Measurements from ENCODE around the gene OR5D18. TPM values are rescaled to one million over a fixed set of nuclear protein-coding genes. Genes with fewer than 3 reads are reported as not detected.
"Not testable (repeated sequence)": the region's sequence is repeated elsewhere in the genome, so short reads cannot be mapped to it uniquely, and the experiment has no call there.

OR5D18 gene
- total RNA-seq, 1 donor from 2014 or later = not detected

GRCh38 chr11:55854704-55855103, 35.3 kb downstream of the OR5D18 start:
- Mint-ChIP-seq H3K9me3 (peaks cover 7% of the 10 kb centered on the region), H3K4me3 (no peak overlapping the region), H3K36me3 (no peaks in the 10 kb centered on the region), H3K4me1 (no peaks in the 10 kb centered on the region), H3K27ac (no peak overlapping the region), H3K27me3 (ENCODE audit: insufficient read depth, low read depth) (no peaks in the 10 kb centered on the region)
- no peak for DNase-seq (ENCODE audit: low spot score)
- H3K9ac ChIP-seq = no peak overlapping the region
- no peaks in the 10 kb centered on the region for H3F3A ChIP-seq (ENCODE audit: low read depth)
- H3K4me3 ChIP-seq = no peak overlapping the region
- no peaks in the 10 kb centered on the region for H3K27me3 ChIP-seq
- no peaks in the 10 kb centered on the region for H3K36me3 ChIP-seq
- H3K79me2 ChIP-seq (ENCODE audit: low read depth) = no peaks in the 10 kb centered on the region
- no peak overlapping the region for H2AFZ ChIP-seq (replicated peaks)
- no peak overlapping the region for H3K27ac ChIP-seq
- peaks cover 44% of the 10 kb centered on the region for H3K9me3 ChIP-seq (ENCODE audit: low read depth)
- H4K20me1 ChIP-seq (ENCODE audit: low read depth) = no peaks in the 10 kb centered on the region
- TF ChIP-seq, protein P1, sequence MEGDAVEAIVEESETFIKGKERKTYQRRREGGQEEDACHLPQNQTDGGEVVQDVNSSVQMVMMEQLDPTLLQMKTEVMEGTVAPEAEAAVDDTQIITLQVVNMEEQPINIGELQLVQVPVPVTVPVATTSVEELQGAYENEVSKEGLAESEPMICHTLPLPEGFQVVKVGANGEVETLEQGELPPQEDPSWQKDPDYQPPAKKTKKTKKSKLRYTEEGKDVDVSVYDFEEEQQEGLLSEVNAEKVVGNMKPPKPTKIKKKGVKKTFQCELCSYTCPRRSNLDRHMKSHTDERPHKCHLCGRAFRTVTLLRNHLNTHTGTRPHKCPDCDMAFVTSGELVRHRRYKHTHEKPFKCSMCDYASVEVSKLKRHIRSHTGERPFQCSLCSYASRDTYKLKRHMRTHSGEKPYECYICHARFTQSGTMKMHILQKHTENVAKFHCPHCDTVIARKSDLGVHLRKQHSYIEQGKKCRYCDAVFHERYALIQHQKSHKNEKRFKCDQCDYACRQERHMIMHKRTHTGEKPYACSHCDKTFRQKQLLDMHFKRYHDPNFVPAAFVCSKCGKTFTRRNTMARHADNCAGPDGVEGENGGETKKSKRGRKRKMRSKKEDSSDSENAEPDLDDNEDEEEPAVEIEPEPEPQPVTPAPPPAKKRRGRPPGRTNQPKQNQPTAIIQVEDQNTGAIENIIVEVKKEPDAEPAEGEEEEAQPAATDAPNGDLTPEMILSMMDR (IDR thresholded peaks at IDR 0.05) = no peak
- TF ChIP-seq EZH2phosphoT487 (IDR thresholded peaks at IDR 0.05) (no peak), EZH2 (IDR thresholded peaks at IDR 0.05) (no peak)
- H3K4me2 ChIP-seq = no peak overlapping the region
- H3K4me1 ChIP-seq = no peaks in the 10 kb centered on the region

DNA sequence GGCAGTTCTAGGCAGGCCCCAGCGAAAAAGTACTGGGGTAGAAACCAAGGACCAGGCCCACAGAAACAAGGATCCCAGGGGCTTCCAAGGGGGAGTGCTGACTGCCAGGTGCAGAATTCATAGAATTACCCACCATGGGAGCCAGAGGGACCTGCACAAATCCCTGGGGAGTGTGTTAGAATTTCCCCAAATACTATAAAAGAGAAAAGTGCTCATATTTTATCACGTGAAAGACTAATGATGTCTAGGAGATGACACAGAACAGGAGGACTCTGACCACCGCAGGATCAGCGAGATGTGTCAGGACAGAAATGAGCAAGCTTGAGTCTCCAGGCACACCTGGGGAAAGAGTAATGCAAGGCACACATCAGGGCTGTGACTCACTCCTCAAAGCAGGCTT, 47.9 kb downstream of the OR5D18 start:
- DNase-seq (ENCODE audit: low spot score); H3K4me3 ChIP-seq; H3K27me3 Mint-ChIP-seq (ENCODE audit: insufficient read depth, low read depth); H3K79me2 ChIP-seq (ENCODE audit: low read depth); H3K4me3 Mint-ChIP-seq; H3K27ac ChIP-seq; H3K27ac Mint-ChIP-seq; H4K20me1 ChIP-seq (ENCODE audit: low read depth); H3K36me3 Mint-ChIP-seq; H3K4me1 Mint-ChIP-seq; H2AFZ ChIP-seq (replicated peaks); H3K4me1 ChIP-seq; H3K9me3 ChIP-seq (ENCODE audit: low read depth); H3K27me3 ChIP-seq; H3F3A ChIP-seq (ENCODE audit: low read depth); H3K4me2 ChIP-seq; H3K36me3 ChIP-seq; H3K9ac ChIP-seq: not testable (repeated sequence)
- H3K9me3 Mint-ChIP-seq = peaks cover 32% of the 10 kb centered on the region

Small RNAs within 50 kb of the gene (small RNA-seq; reads per million reads assigned to genes)
- not detected for gene AC036111.3

Other genes starting within 250 kb of the OR5D18 start
- not detected in 2 replicates for gene OR4C16, start 247.5 kb upstream of the OR5D18 start, total RNA-seq (ENCODE audit: low replicate concordance)
- gene OR4C11, start 212.0 kb upstream of the OR5D18 start, total RNA-seq (ENCODE audit: low replicate concordance) = not detected in 2 replicates
- not detected in 2 replicates for gene OR4P4, start 184.5 kb upstream of the OR5D18 start, total RNA-seq (ENCODE audit: low replicate concordance)
- not detected in 2 replicates for gene OR4S2, start 171.3 kb upstream of the OR5D18 start, total RNA-seq (ENCODE audit: low replicate concordance)
- gene OR4C6, start 157.4 kb upstream of the OR5D18 start, total RNA-seq (ENCODE audit: low replicate concordance) = not detected in 2 replicates
- not detected in 2 replicates for gene OR5D13, start 46.2 kb upstream of the OR5D18 start, total RNA-seq (ENCODE audit: low replicate concordance)
- not detected in 2 replicates for gene OR5D14, start 24.1 kb upstream of the OR5D18 start, total RNA-seq (ENCODE audit: low replicate concordance)
- gene OR5L1, start 8.3 kb upstream of the OR5D18 start, total RNA-seq (ENCODE audit: low replicate concordance) = not detected in 2 replicates
- not detected in 2 replicates for gene OR5L2, start 7.6 kb downstream of the OR5D18 start, total RNA-seq (ENCODE audit: low replicate concordance)
- gene OR5D16, start 19.1 kb downstream of the OR5D18 start, total RNA-seq (ENCODE audit: low replicate concordance) = not detected in 2 replicates
- not detected in 2 replicates for gene TRIM51, start 63.7 kb downstream of the OR5D18 start, total RNA-seq (ENCODE audit: low replicate concordance)
- gene OR5W2, start 95.0 kb downstream of the OR5D18 start, total RNA-seq (ENCODE audit: low replicate concordance) = not detected in 2 replicates
- gene OR5I1, start 116.8 kb downstream of the OR5D18 start, total RNA-seq (ENCODE audit: low replicate concordance) = not detected in 2 replicates
- gene OR10AG1, start 150.3 kb downstream of the OR5D18 start, total RNA-seq (ENCODE audit: low replicate concordance) = not detected in 2 replicates
- not detected in 2 replicates for gene OR5F1, start 175.0 kb downstream of the OR5D18 start, total RNA-seq (ENCODE audit: low replicate concordance)
- not detected in 2 replicates for gene OR5AS1, start 208.0 kb downstream of the OR5D18 start, total RNA-seq (ENCODE audit: low replicate concordance)